ENCODE results near the gene MED16. TPM values are rescaled to one million over a fixed set of nuclear protein-coding genes. Genes with fewer than 3 reads are reported as not detected.
"Not testable (repeated sequence)": the region's sequence is repeated elsewhere in the genome, so short reads cannot be mapped to it uniquely, and the experiment has no call there.

The MED16 gene
- total and polyA plus RNA-seq, 10 donors = 37.0 to 82.1 (median 52.7) TPM

GRCh38 chr19:823565-824121 lies 69.3 kb downstream of the MED16 start:
- no peak overlapping the region for H3K27ac ChIP-seq
- peaks cover 0 to 71% (median 32%) of the 10 kb centered on the region in 6 donors for H3K4me1 ChIP-seq
- no peaks in the 10 kb centered on the region for H3K36me3 ChIP-seq
- WGBS, 5 donors = 36 to 64% (median 44%) methylated on average over 12 of the region's 12 CpGs
- no peaks in the 10 kb centered on the region for H3K9me3 ChIP-seq
- H3K4me3 ChIP-seq = no peak overlapping the region
- TF ChIP-seq, protein P1, sequence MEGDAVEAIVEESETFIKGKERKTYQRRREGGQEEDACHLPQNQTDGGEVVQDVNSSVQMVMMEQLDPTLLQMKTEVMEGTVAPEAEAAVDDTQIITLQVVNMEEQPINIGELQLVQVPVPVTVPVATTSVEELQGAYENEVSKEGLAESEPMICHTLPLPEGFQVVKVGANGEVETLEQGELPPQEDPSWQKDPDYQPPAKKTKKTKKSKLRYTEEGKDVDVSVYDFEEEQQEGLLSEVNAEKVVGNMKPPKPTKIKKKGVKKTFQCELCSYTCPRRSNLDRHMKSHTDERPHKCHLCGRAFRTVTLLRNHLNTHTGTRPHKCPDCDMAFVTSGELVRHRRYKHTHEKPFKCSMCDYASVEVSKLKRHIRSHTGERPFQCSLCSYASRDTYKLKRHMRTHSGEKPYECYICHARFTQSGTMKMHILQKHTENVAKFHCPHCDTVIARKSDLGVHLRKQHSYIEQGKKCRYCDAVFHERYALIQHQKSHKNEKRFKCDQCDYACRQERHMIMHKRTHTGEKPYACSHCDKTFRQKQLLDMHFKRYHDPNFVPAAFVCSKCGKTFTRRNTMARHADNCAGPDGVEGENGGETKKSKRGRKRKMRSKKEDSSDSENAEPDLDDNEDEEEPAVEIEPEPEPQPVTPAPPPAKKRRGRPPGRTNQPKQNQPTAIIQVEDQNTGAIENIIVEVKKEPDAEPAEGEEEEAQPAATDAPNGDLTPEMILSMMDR (IDR thresholded peaks at IDR 0.05 in 8 of 11, conservative IDR thresholded peaks at IDR 0.05 in 3 of 11) = no peak
- TF ChIP-seq POLR2AphosphoS5 (IDR thresholded peaks at IDR 0.05) = no peak
- TF ChIP-seq POLR2A (IDR thresholded peaks at IDR 0.05) = no peak
- H3K27me3 ChIP-seq (replicated peaks in 1 of 7) = peaks cover 0 to 48% (median 31%) of the 10 kb centered on the region in 7 donors
- DNase-seq = no peak
- intact Hi-C loops (cut with DNase I; ENCODE audit: low total_unique reads) = no loop called here

DNA sequence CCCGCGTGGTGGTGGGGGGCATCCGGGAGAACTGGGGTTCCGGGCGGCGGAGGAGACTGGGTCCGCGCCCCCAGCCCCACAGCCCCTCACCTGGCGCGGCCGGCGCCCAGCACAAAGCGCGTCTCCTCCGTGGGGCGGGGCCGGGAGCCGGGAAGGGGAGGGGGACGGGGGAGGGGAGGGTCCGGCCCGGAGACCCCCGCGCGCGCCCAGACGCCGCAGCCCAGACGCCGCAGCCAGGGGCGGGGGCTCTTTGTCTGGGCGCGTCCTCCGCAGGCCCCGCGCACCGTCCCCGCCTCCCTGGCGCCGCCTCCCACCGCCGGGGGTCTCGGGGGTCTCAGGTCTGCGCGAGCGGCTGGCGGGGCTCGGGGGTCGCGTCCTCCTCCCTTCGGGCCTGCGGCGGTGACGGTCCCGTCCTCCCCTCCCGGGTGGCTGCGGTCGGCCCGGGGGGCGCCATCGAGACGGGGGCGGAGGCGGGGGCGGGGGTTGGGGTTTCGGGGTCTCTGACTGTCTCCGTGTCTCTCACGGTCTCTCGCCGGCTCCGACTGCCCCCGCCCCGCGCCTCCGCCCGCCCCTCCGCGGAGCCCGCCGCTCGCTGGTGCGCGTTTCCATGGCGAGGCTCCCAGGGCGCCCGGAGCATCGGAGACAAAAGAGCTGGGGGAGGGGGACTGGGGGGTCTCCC lies 71.0 kb downstream of the MED16 start, which contains the start of gene PLPPR3:
TSS of gene PLPPR3 (minus strand) at position 131 of the 679 bp plus-strand sequence. CDS start 396 bp downstream, outside the sequence.
- Histone ChIP-seq H3K36me3 (no peaks in the 10 kb centered on the region), H3K27ac (no peak within 1 kb of the TSS), H3K4me3 (peak within 1 kb of the TSS in 5 of 8 donors; percentile 13 to 62 (median 33)), H3K4me1 (peaks cover 0 to 56% (median 23%) of the 10 kb centered on the region in 6 donors), H3K27me3 (replicated peaks in 1 of 7) (peaks cover 0 to 37% (median 28%) of the 10 kb centered on the region in 7 donors), H3K9me3 (no peaks in the 10 kb centered on the region)
- intact Hi-C loops (cut with DNase I; ENCODE audit: low total_unique reads) = no loop called here
- TF ChIP-seq, protein P1 (IDR thresholded peaks at IDR 0.05 in 8 of 11, conservative IDR thresholded peaks at IDR 0.05 in 3 of 11) = no peak
- TF ChIP-seq POLR2AphosphoS5 (IDR thresholded peaks at IDR 0.05) (no peak), POLR2A (IDR thresholded peaks at IDR 0.05) (no peak)
- WGBS, 5 donors = 1 to 4% (median 3%) methylated on average over 13 to 86 of the region's 86 CpGs
- no peak for DNase-seq

GRCh38 chr19:821231-821824 lies 71.7 kb downstream of the MED16 start:
- 2 to 8% (median 3%) methylated on average over 17 to 64 of the region's 64 CpGs for WGBS, 5 donors
- H3K27ac ChIP-seq = no peak overlapping the region
- H3K4me1 ChIP-seq = peaks cover 0 to 49% (median 23%) of the 10 kb centered on the region in 6 donors
- H3K9me3 ChIP-seq = no peaks in the 10 kb centered on the region
- TF ChIP-seq, protein P1 (IDR thresholded peaks at IDR 0.05 in 8 of 11, conservative IDR thresholded peaks at IDR 0.05 in 3 of 11) = no peak
- TF ChIP-seq POLR2A (IDR thresholded peaks at IDR 0.05) = no peak
- no peak for TF ChIP-seq POLR2AphosphoS5 (IDR thresholded peaks at IDR 0.05)
- H3K4me3 ChIP-seq = peak overlapping the region in 5 of 8 donors; percentile 13 to 62 (median 33)
- peaks cover 0 to 37% (median 28%) of the 10 kb centered on the region in 7 donors for H3K27me3 ChIP-seq (replicated peaks in 1 of 7)
- no peaks in the 10 kb centered on the region for H3K36me3 ChIP-seq
- intact Hi-C loops (cut with DNase I; ENCODE audit: low total_unique reads) = no loop called here
- DNase-seq = no peak

GRCh38 chr19:820212-820611 lies 72.8 kb downstream of the MED16 start:
- H3K36me3 ChIP-seq; H3K4me3 ChIP-seq; H3K27ac ChIP-seq; H3K9me3 ChIP-seq; intact Hi-C loops (cut with DNase I; ENCODE audit: low total_unique reads); DNase-seq: not testable (repeated sequence)
- Histone ChIP-seq H3K4me1 (peaks cover 0 to 44% (median 22%) of the 10 kb centered on the region in 6 donors), H3K27me3 (replicated peaks in 1 of 7) (peaks cover 0 to 37% (median 28%) of the 10 kb centered on the region in 7 donors)
- 83 to 98% (median 94%) methylated on average over 5 of the region's 5 CpGs for WGBS, 5 donors

Small RNA genes within 50 kb of the gene (small RNA-seq; reads per million reads assigned to genes)
- gene RNU6-9 = 0 reads per million in 4 donors

Other genes starting within 250 kb of the MED16 start
- gene RNF126, start 230.0 kb downstream of the MED16 start, total RNA-seq = 10 to 100 TPM; 49.2 to 95.1 (median 57.7) TPM
- gene RNF126, start 230.0 kb downstream of the MED16 start, polyA plus RNA-seq = 10 to 100 TPM; 38.1 to 55.3 (median 45.0) TPM
- 10 to 100 TPM; 11.5 to 43.4 (median 16.6) TPM for gene FSTL3, start 216.8 kb downstream of the MED16 start, total RNA-seq
- gene FSTL3, start 216.8 kb downstream of the MED16 start, polyA plus RNA-seq = 10 to 100 TPM in 2 of 3 donors, 1 to 10 TPM in 1; 5.6 to 31.2 (median 10.9) TPM
- 1 to 10 TPM in 2 of 7 donors, under 1 TPM in 3, not detected in 2; 0.46 to 2.5 (median 0.60) TPM for gene PRSS57, start 197.7 kb downstream of the MED16 start, total RNA-seq
- gene PRSS57, start 197.7 kb downstream of the MED16 start, polyA plus RNA-seq = under 1 TPM; 0.24 to 0.70 (median 0.27) TPM
- 10 to 100 TPM; 19.9 to 80.1 (median 30.0) TPM for gene PALM, start 184.3 kb downstream of the MED16 start, total RNA-seq
- gene PALM, start 184.3 kb downstream of the MED16 start, polyA plus RNA-seq = 10 to 100 TPM in 1 of 3 donors, 1 to 10 TPM in 2; 6.0 to 24.1 (median 7.0) TPM
- not detected for gene MISP, start 142.1 kb downstream of the MED16 start, total RNA-seq
- gene MISP, start 142.1 kb downstream of the MED16 start, polyA plus RNA-seq = under 1 TPM in 1 of 3 donors, not detected in 2; 0.13 TPM
- gene PTBP1, start 95.7 kb downstream of the MED16 start, total RNA-seq = 100 to 1,000 TPM; 147 to 305 (median 247) TPM
- 100 to 1,000 TPM in 1 of 3 donors, 10 to 100 TPM in 2; 89.9 to 130 (median 98.6) TPM for gene PTBP1, start 95.7 kb downstream of the MED16 start, polyA plus RNA-seq
- gene PLPPR3, start 71.2 kb downstream of the MED16 start, total RNA-seq = under 1 TPM in 5 of 7 donors, not detected in 2; 0.27 to 0.79 (median 0.43) TPM
- under 1 TPM in 1 of 3 donors, not detected in 2; 0.03 TPM for gene PLPPR3, start 71.2 kb downstream of the MED16 start, polyA plus RNA-seq
- 10 to 100 TPM in 3 of 7 donors, 1 to 10 TPM in 4; 3.1 to 69.7 (median 9.6) TPM for gene AZU1, start 65.3 kb downstream of the MED16 start, total RNA-seq
- 1 to 10 TPM; 1.7 to 7.6 (median 4.2) TPM for gene AZU1, start 65.3 kb downstream of the MED16 start, polyA plus RNA-seq
- 100 to 1,000 TPM in 1 of 7 donors, 10 to 100 TPM in 3, 1 to 10 TPM in 3; 2.8 to 168 (median 11.7) TPM for gene PRTN3, start 52.2 kb downstream of the MED16 start, total RNA-seq
- 1 to 10 TPM in 2 of 3 donors, under 1 TPM in 1; 0.89 to 3.3 (median 1.3) TPM for gene PRTN3, start 52.2 kb downstream of the MED16 start, polyA plus RNA-seq
- 100 to 1,000 TPM in 1 of 7 donors, 10 to 100 TPM in 4, 1 to 10 TPM in 2; 3.9 to 137 (median 17.0) TPM for gene ELANE, start 40.9 kb downstream of the MED16 start, total RNA-seq
- 1 to 10 TPM; 2.8 to 6.7 (median 5.4) TPM for gene ELANE, start 40.9 kb downstream of the MED16 start, polyA plus RNA-seq
- 10 to 100 TPM; 11.3 to 59.5 (median 26.2) TPM for gene CFD, start 33.5 kb downstream of the MED16 start, total RNA-seq
- gene CFD, start 33.5 kb downstream of the MED16 start, polyA plus RNA-seq = 10 to 100 TPM in 2 of 3 donors, 1 to 10 TPM in 1; 6.6 to 25.3 (median 18.4) TPM
- not detected for gene RNU6-9, start 297 bp upstream of the MED16 start, total RNA-seq
- gene RNU6-9, start 297 bp upstream of the MED16 start, polyA plus RNA-seq = not detected
- gene R3HDM4, start 20.0 kb upstream of the MED16 start, total RNA-seq = 100 to 1,000 TPM in 3 of 7 donors, 10 to 100 TPM in 4; 41.0 to 175 (median 90.9) TPM
- gene R3HDM4, start 20.0 kb upstream of the MED16 start, polyA plus RNA-seq = 10 to 100 TPM; 74.6 to 99.7 (median 87.4) TPM
- gene KISS1R, start 24.1 kb upstream of the MED16 start, total RNA-seq = under 1 TPM in 5 of 7 donors, not detected in 2; 0.30 to 0.50 (median 0.37) TPM
- gene KISS1R, start 24.1 kb upstream of the MED16 start, polyA plus RNA-seq = under 1 TPM; 0.22 to 0.42 (median 0.27) TPM
- 10 to 100 TPM; 14.9 to 42.5 (median 22.6) TPM for gene ARID3A, start 32.8 kb upstream of the MED16 start, total RNA-seq
- gene ARID3A, start 32.8 kb upstream of the MED16 start, polyA plus RNA-seq = 10 to 100 TPM in 1 of 3 donors, 1 to 10 TPM in 2; 2.5 to 10.3 (median 3.2) TPM
- gene WDR18, start 91.2 kb upstream of the MED16 start, total RNA-seq = 10 to 100 TPM; 17.8 to 63.4 (median 28.2) TPM
- 10 to 100 TPM; 57.6 to 96.0 (median 85.9) TPM for gene WDR18, start 91.2 kb upstream of the MED16 start, polyA plus RNA-seq
- gene GRIN3B, start 107.2 kb upstream of the MED16 start, total RNA-seq = under 1 TPM in 2 of 7 donors, not detected in 5; 0.07 to 0.11 TPM
- gene GRIN3B, start 107.2 kb upstream of the MED16 start, polyA plus RNA-seq = not detected
- 100 to 1,000 TPM; 187 to 275 (median 240) TPM for gene TMEM259, start 127.9 kb upstream of the MED16 start, total RNA-seq
- gene TMEM259, start 127.9 kb upstream of the MED16 start, polyA plus RNA-seq = 100 to 1,000 TPM; 172 to 560 (median 460) TPM
- not detected for gene RNU6-2, start 128.3 kb upstream of the MED16 start, total RNA-seq
- not detected for gene RNU6-2, start 128.3 kb upstream of the MED16 start, polyA plus RNA-seq
- 100 to 1,000 TPM; 102 to 296 (median 233) TPM for gene CNN2, start 133.4 kb upstream of the MED16 start, total RNA-seq
- gene CNN2, start 133.4 kb upstream of the MED16 start, polyA plus RNA-seq = 100 to 1,000 TPM; 126 to 147 (median 140) TPM
- gene ABCA7, start 146.9 kb upstream of the MED16 start, total RNA-seq = 100 to 1,000 TPM in 3 of 7 donors, 10 to 100 TPM in 4; 64.6 to 162 (median 94.7) TPM
- 100 to 1,000 TPM in 2 of 3 donors, 10 to 100 TPM in 1; 67.5 to 197 (median 152) TPM for gene ABCA7, start 146.9 kb upstream of the MED16 start, polyA plus RNA-seq
- 100 to 1,000 TPM; 161 to 258 (median 237) TPM for gene ARHGAP45, start 174.0 kb upstream of the MED16 start, total RNA-seq
- gene ARHGAP45, start 174.0 kb upstream of the MED16 start, polyA plus RNA-seq = 100 to 1,000 TPM; 205 to 356 (median 329) TPM
- gene POLR2E, start 202.2 kb upstream of the MED16 start, total RNA-seq = 100 to 1,000 TPM; 106 to 152 (median 123) TPM
- gene POLR2E, start 202.2 kb upstream of the MED16 start, polyA plus RNA-seq = 100 to 1,000 TPM in 2 of 3 donors, 10 to 100 TPM in 1; 70.8 to 144 (median 105) TPM
- gene GPX4, start 210.8 kb upstream of the MED16 start, total RNA-seq = 100 to 1,000 TPM; 138 to 275 (median 216) TPM
- gene GPX4, start 210.8 kb upstream of the MED16 start, polyA plus RNA-seq = 100 to 1,000 TPM; 480 to 562 (median 522) TPM